Islet of Langerhans (tissue), 1 donor: ENCODE data around the gene JUP.

Experiments used
- FAIRE-seq: peaks from one replicate; lab custom pipeline; 2011; peaks lifted over from hg19 to GRCh38; lab: Jason Lieb, UNC

The JUP gene

DNA sequence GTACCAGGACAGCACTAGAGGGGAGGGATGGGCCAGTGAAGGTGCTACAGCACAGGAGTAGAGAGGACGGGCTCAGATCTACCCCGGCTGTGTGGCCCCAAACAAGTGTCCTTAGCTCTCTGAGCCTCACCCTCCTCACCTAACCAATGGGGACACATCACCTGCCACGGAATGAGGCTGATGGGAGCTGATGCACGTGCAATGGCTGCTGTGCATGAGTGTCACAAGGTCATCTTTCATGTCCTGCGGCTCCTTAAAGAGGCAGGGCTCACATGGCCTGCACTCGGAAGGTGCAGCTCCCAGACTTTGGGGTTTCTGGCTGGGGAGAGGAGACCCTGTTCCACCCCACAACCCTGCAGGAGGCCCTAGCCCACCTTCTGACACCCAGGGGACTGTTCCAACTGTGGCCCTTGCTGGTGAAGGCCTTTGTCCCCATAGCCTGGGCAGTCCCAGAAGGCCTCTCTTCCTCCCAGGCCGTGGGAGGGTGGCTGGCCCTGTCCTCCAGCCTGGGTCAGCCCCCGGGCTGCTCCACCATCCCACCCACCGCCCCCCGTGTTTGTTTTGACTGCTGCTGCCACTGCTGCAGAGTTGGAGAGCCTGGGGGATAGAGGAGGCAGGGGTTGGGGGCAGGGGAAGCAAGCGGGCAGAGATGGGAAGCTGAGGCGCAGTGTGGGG, 62.6 kb downstream of the JUP start:
- FAIRE-seq, result no peak

DNA sequence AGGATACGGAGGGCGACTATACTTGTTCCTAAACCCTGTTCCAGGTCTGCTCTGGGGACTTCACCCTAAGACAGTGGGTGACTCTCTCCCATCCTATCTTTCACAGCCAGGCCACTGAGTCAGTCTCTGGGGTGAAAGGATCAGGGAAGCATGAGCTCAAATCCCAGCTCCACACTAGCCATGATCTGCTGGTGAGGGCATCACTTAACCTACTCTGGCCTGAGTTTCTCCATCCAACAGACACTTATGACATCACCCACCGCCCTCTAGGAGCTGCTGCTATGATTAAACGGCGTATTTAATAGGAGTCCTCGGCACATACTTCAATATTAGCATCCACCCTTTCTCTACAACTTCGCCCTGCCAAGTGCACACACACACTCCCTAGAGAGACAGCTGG, 64.3 kb downstream of the JUP start:
- FAIRE-seq, result no peak

DNA sequence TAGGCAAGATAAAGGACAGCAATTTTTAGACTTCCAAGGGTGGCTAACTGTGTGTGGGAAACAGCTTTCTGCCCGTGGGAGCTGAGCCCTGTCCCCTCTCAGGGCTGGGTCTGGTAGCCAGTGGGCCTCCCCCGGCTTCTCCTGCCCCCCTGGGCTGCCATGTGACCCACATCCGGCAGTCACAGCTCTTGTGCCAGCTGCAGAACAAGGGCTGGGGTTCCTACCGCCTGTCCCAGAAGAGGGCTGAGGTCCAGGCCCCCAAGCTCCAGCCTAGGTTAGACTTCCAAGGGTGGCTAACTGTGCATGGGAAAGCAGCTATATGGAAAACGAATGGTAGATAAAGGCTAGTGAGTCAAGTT, 68.2 kb downstream of the JUP start:
- FAIRE-seq, result no peak

- no peak for FAIRE-seq
Measured at GRCh38 chr17:41717408-41718286, 68.9 kb downstream of the JUP start.

DNA sequence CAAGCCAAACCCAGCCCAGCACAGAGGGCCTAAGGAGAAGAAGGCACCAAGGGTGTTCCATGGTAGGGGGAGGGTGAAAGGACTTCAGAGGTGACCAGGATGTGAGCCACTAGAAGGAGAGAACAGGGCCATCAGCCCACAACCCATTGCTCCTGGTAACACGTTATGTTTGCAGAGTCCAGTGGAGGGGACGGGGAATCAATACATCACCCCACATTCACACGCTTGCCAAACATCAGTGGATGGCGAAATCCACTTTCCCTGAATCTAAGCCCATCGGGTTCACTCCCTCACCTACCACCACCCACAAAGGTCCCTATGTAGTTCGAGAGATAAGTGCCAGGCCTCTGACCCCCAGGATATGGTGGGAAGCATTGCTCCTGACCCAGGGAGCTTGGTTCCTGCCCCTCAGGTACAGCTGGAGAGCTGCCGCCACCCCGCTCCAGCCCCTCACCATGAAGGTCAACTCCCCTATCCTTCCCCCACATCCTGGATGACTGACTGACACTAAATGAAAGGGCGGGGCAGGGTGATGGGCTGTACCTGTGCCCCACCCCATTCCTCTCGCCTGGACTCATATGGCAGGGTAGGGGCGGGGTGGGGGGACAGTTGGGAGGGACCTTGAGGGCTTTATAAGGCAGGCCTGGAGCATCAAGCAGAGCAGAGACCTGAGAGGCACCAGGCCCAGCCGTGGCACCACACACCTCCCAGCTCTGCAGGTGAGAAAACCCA, 74.7 kb downstream of the JUP start, which contains the start of gene GAST:
Gene GAST (plus strand): TSS at position 663 of the 732 bp plus-strand sequence. CDS start 3,106 bp downstream, outside the sequence.
- no peak for FAIRE-seq

GRCh38 chr17:41710472-41711090, 75.9 kb downstream of the JUP start:
- FAIRE-seq, result no peak

- no peak for FAIRE-seq
Measured at GRCh38 chr17:41707803-41708669, 78.5 kb downstream of the JUP start.

- peak; percentile 27 for FAIRE-seq
Measured at GRCh38 chr17:41705271-41705991, 81.1 kb downstream of the JUP start.
